ENCODE results near the gene DNAAF9.
"Not testable (repeated sequence)": the region's sequence is repeated elsewhere in the genome, so short reads cannot be mapped to it uniquely, and the experiment has no call there.

DNAAF9 gene

GRCh38 chr20:3407040-3407770 lies at the start of gene DNAAF9:
Gene DNAAF9 (minus strand): TSS chr20:3407669. CDS start chr20:3407557, 112 bp downstream.
- DNase-seq (peak; percentile 56), ATAC-seq (peak; percentile 48)
- H3K27me3 Mint-ChIP-seq: peaks cover 4% of the 10 kb centered on the region
- peak within 1 kb of the TSS; percentile 89 for H3K27ac Mint-ChIP-seq
- H3K36me3 Mint-ChIP-seq (ENCODE audit: low read depth): no peaks in the 10 kb centered on the region
- peaks cover 31% of the 10 kb centered on the region for H3K4me1 Mint-ChIP-seq
- no peaks in the 10 kb centered on the region for H3K9me3 Mint-ChIP-seq
- peak within 1 kb of the TSS; percentile 91 for H3K4me3 Mint-ChIP-seq

DNA sequence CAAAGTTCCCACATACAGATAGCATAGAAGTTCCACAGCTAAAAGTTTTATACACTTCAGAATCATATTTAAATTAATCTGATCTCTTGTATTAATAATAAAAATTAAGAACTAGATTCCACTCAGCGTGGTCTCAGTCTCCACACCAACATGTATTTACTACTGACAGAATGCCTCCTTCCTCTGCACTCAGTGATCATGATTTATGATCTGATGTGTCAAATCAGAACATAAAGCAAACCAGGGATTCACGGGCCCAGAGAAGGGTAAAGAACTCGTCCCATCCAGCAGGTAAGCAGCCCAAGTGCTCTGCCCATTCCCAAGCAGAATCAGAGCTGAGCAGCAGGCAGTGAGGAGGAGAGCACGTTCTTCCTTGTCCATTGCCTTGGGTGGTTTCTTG lies 49.2 kb upstream of the DNAAF9 start:
- Mint-ChIP-seq H3K4me1 (no peaks in the 10 kb centered on the region), H3K36me3 (ENCODE audit: low read depth) (no peaks in the 10 kb centered on the region), H3K9me3 (no peaks in the 10 kb centered on the region), H3K27me3 (no peaks in the 10 kb centered on the region), H3K27ac (no peak overlapping the region), H3K4me3 (no peak overlapping the region)
- ATAC-seq (no peak), DNase-seq (no peak)

DNA sequence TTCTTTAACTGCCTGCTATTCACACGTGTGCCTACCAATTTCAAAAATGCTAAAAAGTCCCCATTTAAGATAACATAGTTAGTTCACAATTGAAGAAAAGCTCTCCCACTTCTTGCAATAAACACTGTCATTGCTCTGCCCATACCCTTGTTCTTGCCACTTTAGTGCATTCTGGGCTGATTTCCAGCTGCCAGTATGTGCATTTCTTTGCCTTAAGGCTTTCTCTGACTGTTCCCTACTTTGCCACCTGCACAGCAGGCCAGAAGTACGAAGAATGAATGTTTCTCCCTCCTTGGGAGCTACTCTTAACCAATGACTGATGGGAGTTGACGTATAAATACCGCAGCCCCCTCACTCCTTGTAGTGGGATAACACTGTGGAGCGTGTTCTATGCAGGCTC lies 47.4 kb upstream of the DNAAF9 start:
- no peak for DNase-seq
- Mint-ChIP-seq H3K27me3 (peaks cover 7% of the 10 kb centered on the region), H3K27ac (no peak overlapping the region), H3K4me1 (no peaks in the 10 kb centered on the region), H3K36me3 (ENCODE audit: low read depth) (no peaks in the 10 kb centered on the region), H3K9me3 (no peaks in the 10 kb centered on the region), H3K4me3 (no peak overlapping the region)
- no peak for ATAC-seq

- H3K9me3 Mint-ChIP-seq: no peaks in the 10 kb centered on the region
- H3K27ac Mint-ChIP-seq: no peak overlapping the region
- H3K4me1 Mint-ChIP-seq: no peaks in the 10 kb centered on the region
- H3K36me3 Mint-ChIP-seq (ENCODE audit: low read depth): no peaks in the 10 kb centered on the region
- ATAC-seq (no peak), DNase-seq (no peak)
- H3K27me3 Mint-ChIP-seq: peaks cover 7% of the 10 kb centered on the region
- H3K4me3 Mint-ChIP-seq: no peak overlapping the region
These were observed 45.2 kb upstream of the DNAAF9 start for GRCh38 chr20:3452690-3453089.

DNA sequence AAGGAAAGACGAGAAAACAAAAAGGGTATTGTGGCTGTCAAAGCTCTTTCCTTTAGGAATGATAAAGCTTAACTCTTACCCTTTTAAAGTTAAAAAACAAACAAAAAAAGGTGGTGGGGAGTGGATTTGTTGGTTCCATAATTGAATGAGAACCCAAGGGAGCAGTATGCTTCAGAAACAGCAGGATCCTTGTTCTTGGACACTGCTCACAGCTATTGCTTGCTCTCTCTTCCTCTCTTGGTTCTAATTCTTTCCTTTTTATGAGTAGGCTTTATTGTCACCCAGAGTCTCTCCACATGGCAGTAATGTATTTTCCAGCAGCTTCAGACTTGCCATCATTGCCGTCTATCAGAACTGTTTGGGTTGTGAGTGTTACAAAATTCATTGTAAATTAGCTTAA lies 44.7 kb upstream of the DNAAF9 start:
- DNase-seq (no peak), ATAC-seq (no peak)
- H3K4me3 Mint-ChIP-seq: no peak overlapping the region
- no peak overlapping the region for H3K27ac Mint-ChIP-seq
- peaks cover 7% of the 10 kb centered on the region for H3K27me3 Mint-ChIP-seq
- H3K9me3 Mint-ChIP-seq: no peaks in the 10 kb centered on the region
- H3K4me1 Mint-ChIP-seq: no peaks in the 10 kb centered on the region
- no peaks in the 10 kb centered on the region for H3K36me3 Mint-ChIP-seq (ENCODE audit: low read depth)

DNA sequence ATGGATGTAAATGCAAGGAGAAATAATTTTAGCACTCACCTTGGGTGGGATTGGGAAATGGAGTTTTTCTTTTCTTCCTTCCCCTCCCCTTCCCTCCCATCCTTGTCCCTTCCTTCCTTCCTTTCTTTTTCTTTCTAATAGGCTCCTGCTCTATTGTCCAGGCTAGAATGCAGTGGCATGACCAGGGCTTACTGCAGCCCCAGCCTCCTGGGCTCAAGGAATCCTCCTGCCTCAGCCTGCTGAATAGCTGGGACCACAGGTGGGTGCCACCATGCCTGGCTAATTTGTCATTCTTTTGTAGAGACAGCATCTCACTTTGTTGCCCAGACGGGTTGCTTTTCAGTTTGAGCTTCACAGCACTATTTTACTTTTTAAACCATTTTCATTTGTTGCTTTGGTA lies 41.9 kb upstream of the DNAAF9 start:
- DNase-seq (no peak), ATAC-seq (no peak)
- no peak overlapping the region for H3K27ac Mint-ChIP-seq
- H3K36me3 Mint-ChIP-seq (ENCODE audit: low read depth): no peaks in the 10 kb centered on the region
- no peaks in the 10 kb centered on the region for H3K9me3 Mint-ChIP-seq
- no peak overlapping the region for H3K4me3 Mint-ChIP-seq
- peaks cover 7% of the 10 kb centered on the region for H3K27me3 Mint-ChIP-seq
- H3K4me1 Mint-ChIP-seq: no peaks in the 10 kb centered on the region

- H3K4me3 Mint-ChIP-seq: no peak overlapping the region
- DNase-seq (no peak), ATAC-seq (no peak)
- H3K27me3 Mint-ChIP-seq: peaks cover 7% of the 10 kb centered on the region
- no peaks in the 10 kb centered on the region for H3K9me3 Mint-ChIP-seq
- no peak overlapping the region for H3K27ac Mint-ChIP-seq
- no peaks in the 10 kb centered on the region for H3K36me3 Mint-ChIP-seq (ENCODE audit: low read depth)
- H3K4me1 Mint-ChIP-seq: no peaks in the 10 kb centered on the region
These were observed 39.9 kb upstream of the DNAAF9 start for GRCh38 chr20:3447321-3447720.

DNA sequence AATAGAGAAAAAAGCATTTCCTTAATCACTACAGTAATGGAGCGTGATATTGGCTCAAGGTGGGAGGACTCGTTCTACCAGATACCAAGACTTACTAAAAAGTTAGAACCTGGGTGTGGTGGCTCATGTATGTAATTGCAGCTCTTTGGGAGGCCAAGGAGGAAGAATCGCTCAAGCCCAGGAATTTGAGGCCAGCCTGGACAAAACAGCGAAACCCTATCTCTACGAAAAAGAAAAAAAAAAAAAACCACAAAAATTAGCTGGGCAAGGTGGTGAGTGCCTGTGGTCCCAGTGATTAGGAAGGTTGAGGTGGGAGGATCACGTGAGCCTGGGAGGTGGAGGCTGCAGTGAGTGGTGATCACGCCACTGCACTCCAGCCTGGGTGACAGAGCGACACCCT lies 39.3 kb upstream of the DNAAF9 start:
- H3K36me3 Mint-ChIP-seq (ENCODE audit: low read depth): no peaks in the 10 kb centered on the region
- DNase-seq (no peak), ATAC-seq (no peak)
- no peak overlapping the region for H3K27ac Mint-ChIP-seq
- no peaks in the 10 kb centered on the region for H3K4me1 Mint-ChIP-seq
- H3K9me3 Mint-ChIP-seq: no peaks in the 10 kb centered on the region
- H3K4me3 Mint-ChIP-seq: no peak overlapping the region
- H3K27me3 Mint-ChIP-seq: peaks cover 7% of the 10 kb centered on the region

DNA sequence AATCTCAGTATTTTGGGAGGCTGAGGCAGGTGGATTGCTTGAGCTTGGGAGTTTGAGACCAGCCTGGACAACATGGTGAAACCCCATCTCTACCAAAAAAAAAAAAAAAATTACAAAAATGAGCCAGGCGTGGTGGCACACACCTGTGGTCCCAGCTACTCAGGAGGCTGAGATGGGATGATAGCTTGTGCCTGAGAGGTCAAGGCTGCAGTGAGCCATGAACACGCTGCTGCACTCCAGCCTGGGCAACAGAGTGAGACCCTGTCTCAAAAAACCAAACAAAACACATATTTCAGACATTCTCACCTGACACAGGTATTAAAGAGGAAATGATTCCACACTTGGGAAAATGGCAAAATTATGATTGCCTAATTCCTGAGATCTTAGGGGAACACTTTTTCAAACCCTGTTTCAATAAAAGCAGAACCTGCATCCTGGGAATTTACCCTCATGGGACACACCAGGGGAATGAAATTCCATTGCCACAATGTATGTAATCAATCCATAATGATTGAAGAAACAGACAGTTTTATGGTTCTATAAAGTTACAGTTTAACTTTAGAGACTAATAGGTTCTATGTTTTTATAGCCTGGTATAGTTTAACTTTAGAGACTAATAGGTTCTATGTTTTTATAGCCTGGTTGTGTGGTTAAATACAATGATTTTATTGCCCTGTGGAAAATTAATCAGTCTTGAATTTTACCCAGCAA lies 29.6 kb upstream of the DNAAF9 start:
- no peaks in the 10 kb centered on the region for H3K4me1 Mint-ChIP-seq
- H3K9me3 Mint-ChIP-seq: no peaks in the 10 kb centered on the region
- no peak overlapping the region for H3K27ac Mint-ChIP-seq
- DNase-seq (no peak), ATAC-seq (no peak)
- no peaks in the 10 kb centered on the region for H3K27me3 Mint-ChIP-seq
- no peak overlapping the region for H3K4me3 Mint-ChIP-seq
- H3K36me3 Mint-ChIP-seq (ENCODE audit: low read depth): no peaks in the 10 kb centered on the region

DNA sequence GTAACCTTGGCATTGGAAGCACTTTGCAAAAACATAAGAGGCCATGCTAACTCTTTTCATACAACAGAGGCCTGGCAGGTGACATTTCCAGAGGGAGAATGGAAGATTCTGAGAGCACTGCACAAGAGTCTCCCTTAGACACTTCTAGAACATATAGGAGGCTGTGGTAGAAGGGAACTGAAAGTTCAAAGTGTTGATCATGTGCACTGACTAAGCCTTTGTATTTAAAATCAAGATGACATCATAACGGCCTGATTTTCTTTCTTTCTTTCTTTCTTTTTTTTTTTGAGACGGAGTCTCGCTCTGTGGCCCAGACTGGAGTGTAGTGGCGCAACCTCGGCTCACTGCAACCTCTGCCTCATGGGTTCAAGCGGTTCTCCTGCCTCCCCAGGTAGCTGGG lies 26.8 kb upstream of the DNAAF9 start:
- H3K27me3 Mint-ChIP-seq: peaks cover 6% of the 10 kb centered on the region
- no peak overlapping the region for H3K27ac Mint-ChIP-seq
- H3K4me1 Mint-ChIP-seq: peaks cover 4% of the 10 kb centered on the region
- no peak overlapping the region for H3K4me3 Mint-ChIP-seq
- H3K9me3 Mint-ChIP-seq: no peaks in the 10 kb centered on the region
- no peaks in the 10 kb centered on the region for H3K36me3 Mint-ChIP-seq (ENCODE audit: low read depth)
- no peak for DNase-seq
- ATAC-seq: no peak

DNA sequence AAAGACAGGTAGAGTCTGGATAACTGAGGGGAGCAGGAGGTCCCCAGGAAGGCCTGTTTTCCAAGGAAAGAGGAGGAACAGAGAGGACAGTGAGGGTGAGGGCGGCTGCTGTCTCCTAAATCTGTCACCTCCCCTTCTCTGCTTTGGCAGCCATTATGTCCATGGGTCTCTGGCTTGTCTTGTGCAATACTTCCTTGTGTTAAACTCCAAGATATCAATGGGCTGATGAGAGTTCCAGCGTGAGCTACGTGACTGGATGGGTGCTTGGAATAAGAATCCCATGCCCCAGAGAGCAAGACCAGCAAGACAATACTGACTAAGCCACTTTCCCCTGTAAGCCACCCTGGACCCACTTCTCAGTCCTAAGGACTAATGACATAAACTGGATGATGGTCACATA lies 26.3 kb upstream of the DNAAF9 start:
- ATAC-seq (no peak), DNase-seq (no peak)
- Mint-ChIP-seq H3K27me3 (peaks cover 6% of the 10 kb centered on the region), H3K36me3 (ENCODE audit: low read depth) (no peaks in the 10 kb centered on the region), H3K27ac (no peak overlapping the region), H3K9me3 (no peaks in the 10 kb centered on the region), H3K4me1 (peaks cover 4% of the 10 kb centered on the region), H3K4me3 (no peak overlapping the region)

GRCh38 chr20:3432844-3433243 lies 25.4 kb upstream of the DNAAF9 start:
- no peak overlapping the region for H3K27ac Mint-ChIP-seq
- no peak overlapping the region for H3K4me3 Mint-ChIP-seq
- H3K9me3 Mint-ChIP-seq: no peaks in the 10 kb centered on the region
- peaks cover 6% of the 10 kb centered on the region for H3K27me3 Mint-ChIP-seq
- ATAC-seq (no peak), DNase-seq (no peak)
- peaks cover 4% of the 10 kb centered on the region for H3K4me1 Mint-ChIP-seq
- no peaks in the 10 kb centered on the region for H3K36me3 Mint-ChIP-seq (ENCODE audit: low read depth)

- H3K27ac Mint-ChIP-seq: no peak overlapping the region
- DNase-seq (no peak), ATAC-seq (no peak)
- H3K4me1 Mint-ChIP-seq: peaks cover 4% of the 10 kb centered on the region
- H3K4me3 Mint-ChIP-seq: no peak overlapping the region
- no peaks in the 10 kb centered on the region for H3K36me3 Mint-ChIP-seq (ENCODE audit: low read depth)
- no peaks in the 10 kb centered on the region for H3K9me3 Mint-ChIP-seq
- H3K27me3 Mint-ChIP-seq: peaks cover 6% of the 10 kb centered on the region
These were observed 23.6 kb upstream of the DNAAF9 start for GRCh38 chr20:3431109-3431508.

DNA sequence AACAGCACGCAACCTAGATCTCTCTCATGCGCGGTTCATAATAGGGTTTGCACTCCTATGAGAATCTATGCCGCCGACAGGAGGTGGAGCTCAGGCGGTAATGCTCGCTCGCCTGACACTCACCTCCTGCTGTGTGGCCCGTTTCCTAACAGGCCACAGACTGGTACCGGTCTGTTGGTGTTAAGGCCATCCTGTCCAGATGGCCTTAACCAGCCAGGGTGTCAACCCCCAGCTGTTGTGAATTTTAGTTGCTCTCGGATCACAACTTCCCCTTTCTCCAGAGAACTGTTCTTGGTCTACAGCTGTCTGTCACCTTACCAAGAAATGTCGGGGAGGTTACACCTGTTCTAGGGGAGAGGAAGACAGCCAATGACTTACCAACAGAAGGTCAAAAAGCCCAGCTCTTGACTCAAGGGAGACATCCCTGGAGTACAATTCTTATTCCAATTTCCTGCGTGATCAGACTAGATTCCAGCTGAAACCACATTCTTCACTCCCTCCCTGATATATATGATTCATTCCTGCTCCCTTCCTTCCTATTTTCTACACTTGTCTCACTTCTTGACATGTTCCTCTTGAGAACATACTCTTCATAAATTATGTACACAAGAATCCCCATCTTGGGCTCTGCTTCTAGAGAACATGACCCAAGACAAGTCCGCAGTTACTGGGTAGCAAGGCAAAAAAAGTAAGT lies 23.1 kb upstream of the DNAAF9 start:
- peaks cover 6% of the 10 kb centered on the region for H3K27me3 Mint-ChIP-seq
- no peaks in the 10 kb centered on the region for H3K9me3 Mint-ChIP-seq
- no peak for DNase-seq
- no peaks in the 10 kb centered on the region for H3K36me3 Mint-ChIP-seq (ENCODE audit: low read depth)
- no peak for ATAC-seq
- H3K27ac Mint-ChIP-seq: no peak overlapping the region
- H3K4me1 Mint-ChIP-seq: peaks cover 4% of the 10 kb centered on the region
- H3K4me3 Mint-ChIP-seq: no peak overlapping the region

DNA sequence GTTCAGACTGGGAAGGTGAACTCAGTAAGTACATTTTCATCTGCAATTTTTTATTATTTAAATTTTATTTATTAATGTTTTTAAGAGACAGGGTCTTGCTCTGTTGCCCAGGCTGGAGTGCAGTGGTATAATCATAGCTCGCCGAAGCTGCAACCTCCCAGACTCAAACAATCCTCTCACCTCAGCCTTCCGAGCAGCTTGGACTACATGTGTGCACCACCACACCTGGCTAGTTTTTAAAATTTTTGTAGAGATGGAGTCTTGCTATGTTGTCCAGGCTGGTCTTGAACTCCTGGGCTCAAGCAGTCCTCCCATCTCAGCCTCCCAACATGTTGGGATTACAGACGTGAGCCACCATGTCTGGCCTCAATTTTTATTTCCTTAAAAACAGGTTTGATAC lies 19.3 kb upstream of the DNAAF9 start:
- H3K4me1 Mint-ChIP-seq; H3K36me3 Mint-ChIP-seq (ENCODE audit: low read depth); H3K27me3 Mint-ChIP-seq; H3K4me3 Mint-ChIP-seq; H3K27ac Mint-ChIP-seq; ATAC-seq; DNase-seq; H3K9me3 Mint-ChIP-seq: not testable (repeated sequence)

Measured in activated naive CD8-positive, alpha-beta T cell treated with anti-CD3 and anti-CD28 coated beads, Interleukin-2, amount 50 U/mL, for 24 hours (primary cell).